ENCODE data around the gene SOD1. TPM values are rescaled to one million over a fixed set of nuclear protein-coding genes. Genes with fewer than 3 reads are reported as not detected.

SOD1 gene
- total and polyA plus RNA-seq, 2 donors (not counting 1 experiment from before 2014, with no cell fraction given) = 91.2 to 123 TPM

Small RNA genes lying within 50 kb of the gene (small RNA-seq; reads per million reads assigned to genes)
- gene RF01241 (ENCODE audit: insufficient read length, low read depth, low replicate concordance) = 1.1 reads per million

Other genes with a start within 250 kb of the SOD1 start
- gene SCAF4, start 72.4 kb downstream of the SOD1 start, total RNA-seq = 110 and 116 TPM in 2 replicates
- 42.3 and 52.6 TPM in 2 replicates for gene SCAF4, start 72.4 kb downstream of the SOD1 start, polyA plus RNA-seq
- 0.07 and 0.10 TPM in 2 replicates for gene HUNK, start 213.3 kb downstream of the SOD1 start, total RNA-seq
- 0.01 TPM in 2 replicates for gene HUNK, start 213.3 kb downstream of the SOD1 start, polyA plus RNA-seq